Tibial artery (tissue), 4 donors: Measurements from ENCODE around the gene CYB561D1.
A peak's percentile ranks its signal among the peaks of the same experiment; 100 is the strongest.

Source experiments
- DNase-seq, 2 donors: peaks; one replicate each; pipeline ENCODE4 v3.0.0-alpha.2; 2019
- H3K27ac ChIP-seq, 2 donors: fragments of 200-600 bp; sonication (generic) in 1 of 2; 1 replicate in 1 of 2; 2 replicates in 1 of 2; pipeline ENCODE4 v1.5.1; 2018 to 2019; ENCODE audit warnings: mild to moderate bottlenecking in 1 of 2
- H3K27me3 ChIP-seq, 2 donors: fragments of 200-600 bp; sonication (generic) in 1 of 2; one replicate each; pipeline versions ENCODE4 v1.5.1 to v1.6.0; 2016 to 2019
- H3K36me3 ChIP-seq, 3 donors: fragments of 200-600 bp; sonication (generic) in 2 of 3; one replicate each; pipeline ENCODE4 v1.5.1; 2016 to 2019; ENCODE audit warnings: mild to moderate bottlenecking in 2 of 3
- H3K4me1 ChIP-seq, 4 donors: fragments of 200-600 bp; sonication (generic) in 2 of 4; 1 replicate in 3 of 4; 2 replicates in 1 of 4; pipeline ENCODE4 v1.5.1; 2016 to 2019
- H3K4me3 ChIP-seq, 2 donors: fragments of 200-600 bp; sonication (generic) in 1 of 2; 1 replicate in 1 of 2; 2 replicates in 1 of 2; pipeline ENCODE4 v1.5.1; 2018 to 2019; ENCODE audit warnings: mild to moderate bottlenecking in 2 of 2
- H3K9me3 ChIP-seq, 3 donors: fragments of 200-600 bp; sonication (generic) in 1 of 3; one replicate each; pipeline ENCODE4 v1.5.1; 2016 to 2019
- CTCF ChIP-seq, 2 experiments: fragments of 200-600 bp in 1 of 2; fragments of 450-650 bp in 1 of 2; IDR thresholded peaks; one replicate each; pipeline ENCODE4 v1.5.1; 2017 to 2019; ENCODE audit warnings: antibody characterized with exemption in 2 of 2, mild to moderate bottlenecking in 1 of 2, moderate library complexity in 1 of 2
- intact Hi-C: fragments of 100-400 bp; cut with DNase I; formaldehyde crosslinking; loops from one replicate; pipeline ENCODE4 v1.15.0; 2023; ENCODE audit warnings: low total_unique reads

CYB561D1 gene

GRCh38 chr1:109528712-109529111 is 34.8 kb downstream of the CYB561D1 start:
- TF ChIP-seq CTCF (IDR thresholded peaks at IDR 0.05), result no peak
- H3K9me3 ChIP-seq, result no peaks in the 10 kb centered on the region
- no peaks in the 10 kb centered on the region for H3K36me3 ChIP-seq
- no peak overlapping the region for H3K4me3 ChIP-seq
- intact Hi-C loops, result no loop called here
- peaks cover 0 to 17% (median 12%) of the 10 kb centered on the region in 4 donors for H3K4me1 ChIP-seq
- H3K27me3 ChIP-seq, result no peaks in the 10 kb centered on the region
- no peak overlapping the region for H3K27ac ChIP-seq
- DNase-seq, result no peak

- DNase-seq, result no peak
- Histone ChIP-seq H3K9me3 (no peaks in the 10 kb centered on the region), H3K4me3 (no peak overlapping the region), H3K4me1 (peaks cover 0 to 17% (median 12%) of the 10 kb centered on the region in 4 donors), H3K36me3 (no peaks in the 10 kb centered on the region), H3K27me3 (no peaks in the 10 kb centered on the region), H3K27ac (no peak overlapping the region)
- intact Hi-C loops, result loop anchor here (10.0 kb wide), 1 partner anchor 105 kb away; the partner anchor contains the start of gene PSMA5
- TF ChIP-seq CTCF (IDR thresholded peaks at IDR 0.05), result no peak
Observed at GRCh38 chr1:109529881-109530456, 36.1 kb downstream of the CYB561D1 start.

DNA sequence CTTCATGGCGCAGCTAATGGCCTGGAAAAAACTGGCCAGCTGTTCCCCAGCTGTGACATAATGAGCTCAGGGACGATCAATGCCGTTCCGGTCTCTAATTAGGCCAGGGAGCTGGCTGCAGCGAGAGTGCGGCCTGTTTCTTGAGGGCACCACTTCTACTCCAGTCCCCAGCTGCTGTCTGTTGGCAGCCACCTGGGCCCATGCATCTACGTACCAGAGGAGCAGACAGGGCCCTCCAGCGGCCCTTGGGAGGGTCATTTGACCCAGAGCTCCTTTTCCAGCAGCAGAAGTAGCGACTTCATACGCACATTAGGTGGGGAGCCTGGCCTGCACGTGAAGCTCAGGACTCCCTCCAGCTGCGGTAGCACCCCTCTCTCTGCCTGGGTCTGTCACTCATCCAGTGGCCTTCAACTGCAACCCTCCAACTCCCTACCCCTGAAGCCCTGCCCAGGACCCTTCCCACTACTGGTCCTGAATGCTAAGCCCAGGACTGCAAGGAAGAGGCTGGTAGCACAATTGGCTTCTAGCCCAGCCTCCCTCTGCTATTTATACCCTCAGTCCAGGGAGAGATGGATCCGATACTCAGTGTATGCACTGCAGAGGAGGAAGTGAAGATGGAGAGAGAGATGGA is 36.7 kb downstream of the CYB561D1 start:
- H3K27me3 ChIP-seq, result no peaks in the 10 kb centered on the region
- peaks cover 0 to 20% (median 12%) of the 10 kb centered on the region in 4 donors for H3K4me1 ChIP-seq
- intact Hi-C loops, result loop anchor here (10.0 kb wide), 1 partner anchor 106 kb away; the partner anchor contains the start of gene PSMA5
- no peak for DNase-seq
- H3K27ac ChIP-seq, result no peak overlapping the region
- no peaks in the 10 kb centered on the region for H3K9me3 ChIP-seq
- no peak for TF ChIP-seq CTCF (IDR thresholded peaks at IDR 0.05)
- no peaks in the 10 kb centered on the region for H3K36me3 ChIP-seq
- H3K4me3 ChIP-seq, result no peak overlapping the region

GRCh38 chr1:109531380-109531779 is 37.5 kb downstream of the CYB561D1 start:
- H3K36me3 ChIP-seq, result no peaks in the 10 kb centered on the region
- H3K27ac ChIP-seq, result no peak overlapping the region
- DNase-seq, result no peak
- TF ChIP-seq CTCF (IDR thresholded peaks at IDR 0.05), result no peak
- H3K9me3 ChIP-seq, result no peaks in the 10 kb centered on the region
- H3K4me3 ChIP-seq, result no peak overlapping the region
- H3K27me3 ChIP-seq, result no peaks in the 10 kb centered on the region
- intact Hi-C loops, result loop anchor here (10.0 kb wide), 1 partner anchor 107 kb away; the partner anchor contains the start of gene PSMA5
- H3K4me1 ChIP-seq, result peaks cover 0 to 28% (median 14%) of the 10 kb centered on the region in 4 donors

GRCh38 chr1:109531826-109532364 is 38.0 kb downstream of the CYB561D1 start:
- H3K4me1 ChIP-seq, result peaks cover 0 to 31% (median 14%) of the 10 kb centered on the region in 4 donors
- peak overlapping the region; percentile 41 to 63 for H3K27ac ChIP-seq
- peak overlapping the region; percentile 34 to 36 for H3K4me3 ChIP-seq
- H3K36me3 ChIP-seq, result no peaks in the 10 kb centered on the region
- intact Hi-C loops, result loop anchor here (2.0 to 10.0 kb wide), 2 partner anchors 41 to 107 kb away; partner anchors contain the start of gene PSMA5
- H3K9me3 ChIP-seq, result no peaks in the 10 kb centered on the region
- DNase-seq, result no peak
- TF ChIP-seq CTCF (IDR thresholded peaks at IDR 0.05), result no peak
- H3K27me3 ChIP-seq, result no peaks in the 10 kb centered on the region
